Measurements from ENCODE around the gene KATNAL1.

Gene KATNAL1

DNA sequence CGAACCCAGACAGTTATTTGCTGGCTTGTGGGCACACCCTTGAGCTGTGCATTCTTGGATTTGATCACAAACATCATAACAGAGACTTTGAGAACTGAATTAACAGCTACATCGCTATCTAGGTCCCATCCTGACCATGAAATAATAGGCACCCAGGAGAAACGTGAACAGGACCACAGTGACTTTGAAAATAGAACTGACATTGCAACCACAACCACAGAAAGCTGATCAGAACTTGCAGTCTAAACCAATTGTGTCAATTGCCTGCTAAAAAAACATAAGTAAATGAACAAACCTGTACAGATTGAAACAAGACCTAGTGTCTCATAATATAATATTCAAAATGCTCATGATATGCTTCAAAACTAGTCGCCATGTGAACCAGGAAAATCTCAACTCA is 18.3 kb upstream of the KATNAL1 start:
- Histone ChIP-seq H4K20me1 (ENCODE audit: control insufficient read depth, insufficient read depth, low read depth, low read length) (no peaks in the 10 kb centered on the region), H3F3A (ENCODE audit: control insufficient read depth, insufficient read depth) (peaks cover 23% of the 10 kb centered on the region), H3K27me3 (ENCODE audit: control insufficient read depth, low read length) (no peaks in the 10 kb centered on the region), H3K27ac (ENCODE audit: low read depth, low read length) (no peak overlapping the region), H3K4me2 (ENCODE audit: low read length) (no peak overlapping the region), H3K9me3 (ENCODE audit: control insufficient read depth, insufficient read depth, low read length) (no peaks in the 10 kb centered on the region), H3K4me1 (ENCODE audit: control insufficient read depth, low read length) (peaks cover 82% of the 10 kb centered on the region), H3K79me2 (ENCODE audit: control insufficient read depth, low read length) (peaks cover 4% of the 10 kb centered on the region; the same call in 1 of the 2 replicates), H3K4me3 (ENCODE audit: low read length) (no peak overlapping the region), H3K36me3 (ENCODE audit: control insufficient read depth, low read length) (no peaks in the 10 kb centered on the region; the same call in 1 of the 2 replicates), H3K9me2 (replicated peaks; ENCODE audit: control insufficient read depth, low read length) (no peaks in the 10 kb centered on the region)
- TF ChIP-seq CTCF (IDR thresholded peaks at IDR 0.05; ENCODE audit: low read depth, low read length, poor library complexity, severe bottlenecking) (no peak), EZH2phosphoT487 (IDR thresholded peaks at IDR 0.05; ENCODE audit: borderline replicate concordance, low read length) (no peak)

DNA sequence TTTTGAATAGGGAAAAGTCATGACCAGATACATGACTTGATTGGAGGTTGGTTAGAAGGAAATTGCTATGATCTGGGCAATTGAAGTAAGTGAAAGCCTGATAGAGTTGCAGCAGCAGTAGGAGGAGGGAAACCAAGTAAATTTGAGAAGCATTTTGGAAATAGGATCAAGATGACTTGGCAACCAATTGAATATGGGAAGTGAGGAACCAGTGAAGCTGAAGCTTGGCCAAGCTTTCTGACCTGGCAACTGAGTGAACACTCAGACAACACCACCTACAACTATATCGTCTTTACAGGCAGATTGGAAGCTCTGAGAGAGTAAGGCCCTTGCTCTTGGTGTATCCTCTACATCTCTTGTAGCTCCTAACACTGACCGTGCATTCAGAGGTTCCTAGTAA is 16.2 kb upstream of the KATNAL1 start:
- H3K27ac ChIP-seq (ENCODE audit: low read depth, low read length): no peak overlapping the region
- no peak overlapping the region for H3K4me2 ChIP-seq (ENCODE audit: low read length)
- H3K9me3 ChIP-seq (ENCODE audit: control insufficient read depth, insufficient read depth, low read length): no peaks in the 10 kb centered on the region

DNA sequence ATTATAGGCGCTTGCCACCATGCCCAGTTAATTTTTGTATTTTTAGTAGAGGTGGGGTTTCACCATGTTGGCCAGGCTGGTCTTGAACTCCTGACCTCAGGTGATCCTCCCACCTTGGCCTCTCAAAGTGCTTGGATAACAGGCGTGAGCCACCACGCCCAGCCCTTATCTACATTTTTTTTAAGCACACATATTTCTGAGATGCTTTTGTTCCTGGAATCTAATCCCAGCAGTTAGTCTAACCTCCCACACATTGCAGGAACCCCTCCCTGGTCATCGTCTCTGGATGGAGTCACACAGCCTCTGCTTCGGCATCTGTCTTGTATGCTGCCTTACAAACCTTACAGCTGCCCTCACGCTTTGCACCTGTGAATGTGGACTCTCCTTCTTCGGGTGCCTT is 15.1 kb upstream of the KATNAL1 start:
- Histone ChIP-seq H3K4me1 (ENCODE audit: control insufficient read depth, low read length) (peaks cover 77% of the 10 kb centered on the region), H3K4me2 (ENCODE audit: low read length) (no peak overlapping the region), H3K79me2 (ENCODE audit: control insufficient read depth, low read length) (no peaks in the 10 kb centered on the region), H3K27ac (ENCODE audit: low read depth, low read length) (no peak overlapping the region), H4K20me1 (ENCODE audit: control insufficient read depth, insufficient read depth, low read depth, low read length) (no peaks in the 10 kb centered on the region), H3K27me3 (ENCODE audit: control insufficient read depth, low read length) (no peaks in the 10 kb centered on the region), H3K9me2 (replicated peaks; ENCODE audit: control insufficient read depth, low read length) (no peaks in the 10 kb centered on the region), H3F3A (ENCODE audit: control insufficient read depth, insufficient read depth) (peaks cover 13% of the 10 kb centered on the region), H3K4me3 (ENCODE audit: low read length) (no peak overlapping the region), H3K36me3 (ENCODE audit: control insufficient read depth, low read length) (no peaks in the 10 kb centered on the region), H3K9me3 (ENCODE audit: control insufficient read depth, insufficient read depth, low read length) (no peaks in the 10 kb centered on the region)
- no peak for TF ChIP-seq EZH2phosphoT487 (IDR thresholded peaks at IDR 0.05; ENCODE audit: borderline replicate concordance, low read length)
- no peak for TF ChIP-seq CTCF (IDR thresholded peaks at IDR 0.05; ENCODE audit: low read depth, low read length, poor library complexity, severe bottlenecking)

More for the DNA sequence above, 16.2 kb upstream of the KATNAL1 start:
- no peaks in the 10 kb centered on the region for H3K27me3 ChIP-seq (ENCODE audit: control insufficient read depth, low read length)
- H3K79me2 ChIP-seq (ENCODE audit: control insufficient read depth, low read length): no peaks in the 10 kb centered on the region
- H3F3A ChIP-seq (ENCODE audit: control insufficient read depth, insufficient read depth): peaks cover 17% of the 10 kb centered on the region
- TF ChIP-seq EZH2phosphoT487 (IDR thresholded peaks at IDR 0.05; ENCODE audit: borderline replicate concordance, low read length): no peak
- no peak for TF ChIP-seq CTCF (IDR thresholded peaks at IDR 0.05; ENCODE audit: low read depth, low read length, poor library complexity, severe bottlenecking)
- H4K20me1 ChIP-seq (ENCODE audit: control insufficient read depth, insufficient read depth, low read depth, low read length): no peaks in the 10 kb centered on the region
- no peaks in the 10 kb centered on the region for H3K36me3 ChIP-seq (ENCODE audit: control insufficient read depth, low read length)
- H3K9me2 ChIP-seq (replicated peaks; ENCODE audit: control insufficient read depth, low read length): no peaks in the 10 kb centered on the region
- no peak overlapping the region for H3K4me3 ChIP-seq (ENCODE audit: low read length)
- peaks cover 77% of the 10 kb centered on the region for H3K4me1 ChIP-seq (ENCODE audit: control insufficient read depth, low read length)

Data from DOHH2 (cell line).